ENCODE results near the gene TSPY9.
"Not testable (repeated sequence)": the region's sequence is repeated elsewhere in the genome, so short reads cannot be mapped to it uniquely, and the experiment has no call there.

TSPY9 gene, protein sequence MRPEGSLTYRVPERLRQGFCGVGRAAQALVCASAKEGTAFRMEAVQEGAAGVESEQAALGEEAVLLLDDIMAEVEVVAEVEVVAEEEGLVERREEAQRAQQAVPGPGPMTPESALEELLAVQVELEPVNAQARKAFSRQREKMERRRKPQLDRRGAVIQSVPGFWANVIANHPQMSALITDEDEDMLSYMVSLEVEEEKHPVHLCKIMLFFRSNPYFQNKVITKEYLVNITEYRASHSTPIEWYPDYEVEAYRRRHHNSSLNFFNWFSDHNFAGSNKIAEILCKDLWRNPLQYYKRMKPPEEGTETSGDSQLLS

DNA sequence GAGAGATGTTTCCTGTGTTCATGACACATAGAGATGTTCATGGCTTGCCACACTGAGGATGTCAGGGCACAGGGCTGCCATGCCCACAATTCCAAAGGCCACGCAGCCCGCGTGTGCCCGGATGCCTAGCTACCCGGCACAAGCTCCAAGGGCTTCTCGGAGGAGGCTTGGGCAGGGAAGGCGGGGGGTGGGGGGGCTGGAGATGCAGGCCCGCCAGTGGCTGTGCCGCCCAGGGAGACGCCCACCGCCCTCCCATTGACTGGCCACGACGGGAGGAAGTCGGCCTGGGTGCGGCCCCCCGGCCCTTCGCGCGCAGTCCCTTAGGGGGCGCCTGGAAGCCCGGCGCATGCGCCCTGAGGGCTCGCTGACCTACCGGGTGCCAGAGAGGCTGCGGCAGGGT lies at the start of gene TSPY9:
Gene TSPY9 (plus strand): TSS at position 301 of the 400 bp plus-strand sequence. CDS start 46 bp downstream, at position 347.
- not testable (repeated sequence) for DNase-seq (ENCODE audit: low spot score)

DNA sequence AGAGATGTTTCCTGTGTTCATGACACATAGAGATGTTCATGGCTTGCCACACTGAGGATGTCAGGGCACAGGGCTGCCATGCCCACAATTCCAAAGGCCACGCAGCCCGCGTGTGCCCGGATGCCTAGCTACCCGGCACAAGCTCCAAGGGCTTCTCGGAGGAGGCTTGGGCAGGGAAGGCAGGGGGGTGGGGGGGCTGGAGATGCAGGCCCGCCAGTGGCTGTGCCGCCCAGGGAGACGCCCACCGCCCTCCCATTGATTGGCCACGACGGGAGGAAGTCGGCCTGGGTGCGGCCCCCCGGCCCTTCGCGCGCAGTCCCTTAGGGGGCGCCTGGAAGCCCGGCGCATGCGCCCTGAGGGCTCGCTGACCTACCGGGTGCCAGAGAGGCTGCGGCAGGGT lies 20.4 kb upstream of the TSPY9 start, which contains the start of gene TSPY1:
Gene TSPY1 (plus strand): TSS at position 301 of the 400 bp plus-strand sequence. CDS start 46 bp downstream, at position 347.
- not testable (repeated sequence) for DNase-seq (ENCODE audit: low spot score)

DNA sequence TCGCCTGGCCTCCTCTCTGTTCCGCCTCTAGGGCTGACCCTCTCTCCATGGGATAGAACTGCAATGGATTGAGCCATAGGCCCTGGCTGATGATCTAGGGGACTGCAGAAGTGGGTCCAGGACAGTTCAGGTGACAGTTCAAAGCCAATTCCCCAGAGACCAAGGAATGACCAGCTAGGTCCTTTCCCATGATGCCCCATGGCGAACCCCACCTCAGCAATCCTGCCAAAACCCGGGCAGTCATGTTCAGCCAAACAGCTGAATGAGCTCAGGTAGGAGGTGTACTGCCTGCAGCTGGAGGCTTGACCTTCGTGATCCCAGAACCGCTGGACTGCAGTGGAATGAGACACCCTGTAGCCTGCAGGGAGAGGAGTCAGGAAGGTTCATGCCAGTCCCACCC lies 17.3 kb downstream of the TSPY9 start:
- not testable (repeated sequence) for DNase-seq (ENCODE audit: low spot score)

DNA sequence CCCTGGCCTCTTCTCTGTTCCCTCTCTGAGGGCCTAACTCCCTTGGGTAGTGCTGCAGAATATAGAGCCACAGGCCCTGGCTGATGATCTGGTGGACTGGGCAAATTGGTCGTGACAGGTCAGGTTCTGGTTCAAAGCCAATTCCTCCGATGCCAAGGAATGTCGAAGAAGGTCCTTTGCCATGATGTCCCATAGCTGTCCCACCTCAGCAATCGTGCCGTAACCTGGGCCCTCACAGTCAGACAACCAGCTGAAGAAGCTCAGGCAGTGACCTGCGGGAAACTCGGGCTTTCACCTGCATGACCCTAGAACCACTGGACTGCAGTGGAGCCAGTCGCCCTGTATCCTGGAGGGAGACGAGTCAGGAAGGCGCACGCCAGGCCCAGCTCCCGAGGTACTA lies 29.2 kb downstream of the TSPY9 start:
- not testable (repeated sequence) for DNase-seq (ENCODE audit: low spot score)

DNA sequence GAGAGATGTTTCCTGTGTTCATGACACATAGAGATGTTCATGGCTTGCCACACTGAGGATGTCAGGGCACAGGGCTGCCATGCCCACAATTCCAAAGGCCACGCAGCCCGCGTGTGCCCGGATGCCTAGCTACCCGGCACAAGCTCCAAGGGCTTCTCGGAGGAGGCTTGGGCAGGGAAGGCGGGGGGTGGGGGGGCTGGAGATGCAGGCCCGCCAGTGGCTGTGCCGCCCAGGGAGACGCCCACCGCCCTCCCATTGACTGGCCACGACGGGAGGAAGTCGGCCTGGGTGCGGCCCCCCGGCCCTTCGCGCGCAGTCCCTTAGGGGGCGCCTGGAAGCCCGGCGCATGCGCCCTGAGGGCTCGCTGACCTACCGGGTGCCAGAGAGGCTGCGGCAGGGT lies 40.5 kb downstream of the TSPY9 start, which contains the start of gene TSPY10:
Gene TSPY10 (plus strand): TSS at position 301 of the 400 bp plus-strand sequence. CDS start 46 bp downstream, at position 347.
- not testable (repeated sequence) for DNase-seq (ENCODE audit: low spot score)

All from kidney tubule cell (primary cell).